GM21390 (cell line): ENCODE results near the gene SPG7.
"Not testable (repeated sequence)": the region's sequence is repeated elsewhere in the genome, so short reads cannot be mapped to it uniquely, and the experiment has no call there.

Experiments used
- ATAC-seq: cut with Tn5 transposase; IDR thresholded peaks from one replicate; pipeline ENCODE4 v1.9.1; 2021; ENCODE audit not compliant: unreplicated experiment

SPG7 gene

GRCh38 chr16:89575247-89576152 lies 67.3 kb downstream of the SPG7 start, which contains the start of gene CPNE7:
TSS of gene CPNE7 (plus strand) at chr16:89575758. CDS start at chr16:89575898, 140 bp downstream.
- ATAC-seq: no peak

- no peak for ATAC-seq
Measured at GRCh38 chr16:89576153-89577054, 68.2 kb downstream of the SPG7 start.

- ATAC-seq: no peak
Measured at GRCh38 chr16:89577055-89577759, 69.0 kb downstream of the SPG7 start.

- no peak for ATAC-seq
Measured at GRCh38 chr16:89579351-89579750, 71.1 kb downstream of the SPG7 start.

- no peak for ATAC-seq
Measured at GRCh38 chr16:89581045-89581695, 73.0 kb downstream of the SPG7 start.

GRCh38 chr16:89581861-89582563 lies 73.8 kb downstream of the SPG7 start:
- no peak for ATAC-seq

GRCh38 chr16:89582614-89583196 lies 74.5 kb downstream of the SPG7 start:
- ATAC-seq: no peak

- no peak for ATAC-seq
Measured at GRCh38 chr16:89583197-89583894, 75.1 kb downstream of the SPG7 start.

- ATAC-seq: no peak
Measured at GRCh38 chr16:89583895-89584644, 75.9 kb downstream of the SPG7 start.

GRCh38 chr16:89584768-89585549 lies 76.8 kb downstream of the SPG7 start:
- ATAC-seq: no peak

- ATAC-seq: no peak
Measured at GRCh38 chr16:89586218-89586617, 78.0 kb downstream of the SPG7 start.

GRCh38 chr16:89586853-89587252 lies 78.7 kb downstream of the SPG7 start:
- ATAC-seq: no peak

GRCh38 chr16:89587676-89588075 lies 79.5 kb downstream of the SPG7 start:
- not testable (repeated sequence) for ATAC-seq

GRCh38 chr16:89588413-89589109 lies 80.4 kb downstream of the SPG7 start:
- no peak for ATAC-seq

- ATAC-seq: no peak
Measured at GRCh38 chr16:89589241-89589926, 81.2 kb downstream of the SPG7 start.

- no peak for ATAC-seq
Measured at GRCh38 chr16:89593841-89594240, 85.6 kb downstream of the SPG7 start.
